HG02642 (cell line): Measurements from ENCODE around the gene SLC38A1.

Source experiments
- ATAC-seq: cut with Tn5 transposase; IDR thresholded peaks from one replicate; pipeline ENCODE4 v1.9.1; 2021; ENCODE audit warnings: mild to moderate bottlenecking; ENCODE audit not compliant: unreplicated experiment, poor library complexity

Gene SLC38A1

DNA sequence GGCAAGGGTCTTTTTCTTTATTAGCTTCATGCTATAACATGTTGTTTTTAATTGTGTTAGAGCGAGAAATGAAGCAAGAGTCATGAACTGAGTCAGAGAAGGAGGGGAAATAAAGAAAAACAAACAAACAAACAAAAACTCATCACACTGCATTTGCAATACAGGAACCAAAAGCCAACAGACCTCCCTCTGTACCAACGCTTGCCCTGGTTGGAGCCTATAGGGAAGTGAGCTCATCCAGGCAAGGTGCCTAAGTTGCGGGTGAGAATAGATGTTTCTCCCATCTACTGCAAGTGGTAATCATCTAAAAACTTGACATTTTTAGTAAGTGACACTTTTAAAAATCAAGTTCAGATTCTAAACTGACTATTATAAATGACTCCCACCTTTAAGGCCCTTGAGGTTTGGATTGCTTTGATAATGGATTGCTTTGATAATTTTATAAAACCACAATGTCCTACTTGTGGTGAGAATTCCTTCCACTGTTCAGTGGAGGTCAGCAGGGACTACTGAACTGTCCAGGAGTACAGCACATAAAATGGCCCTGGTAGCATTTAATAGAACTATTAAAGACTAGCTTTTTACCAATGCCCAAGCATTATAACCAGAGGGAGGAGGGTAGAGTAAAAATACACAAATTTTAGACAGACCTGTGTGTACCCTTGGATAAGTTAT lies 31.3 kb downstream of the SLC38A1 start:
- ATAC-seq, result no peak

GRCh38 chr12:46234000-46234399 lies 34.8 kb downstream of the SLC38A1 start:
- ATAC-seq, result no peak

DNA sequence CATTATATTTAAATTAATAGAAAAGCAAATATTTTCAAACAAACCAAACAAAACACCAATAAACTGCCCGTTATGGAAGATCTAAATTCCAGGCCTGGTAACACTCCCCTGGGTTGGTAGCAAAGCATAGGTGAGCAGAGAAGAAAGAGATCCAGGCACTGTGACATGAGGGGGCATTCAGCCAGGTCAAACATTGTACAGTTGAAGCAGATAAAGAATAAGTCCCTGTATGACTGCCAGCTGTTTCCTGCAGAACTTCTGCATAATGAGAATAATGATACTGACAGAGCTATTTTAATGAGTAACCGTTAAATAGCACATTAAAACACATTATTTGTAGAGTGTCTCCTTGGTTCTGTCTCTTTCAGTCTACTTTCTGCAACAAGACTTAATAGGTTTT lies 35.4 kb downstream of the SLC38A1 start:
- no peak for ATAC-seq

DNA sequence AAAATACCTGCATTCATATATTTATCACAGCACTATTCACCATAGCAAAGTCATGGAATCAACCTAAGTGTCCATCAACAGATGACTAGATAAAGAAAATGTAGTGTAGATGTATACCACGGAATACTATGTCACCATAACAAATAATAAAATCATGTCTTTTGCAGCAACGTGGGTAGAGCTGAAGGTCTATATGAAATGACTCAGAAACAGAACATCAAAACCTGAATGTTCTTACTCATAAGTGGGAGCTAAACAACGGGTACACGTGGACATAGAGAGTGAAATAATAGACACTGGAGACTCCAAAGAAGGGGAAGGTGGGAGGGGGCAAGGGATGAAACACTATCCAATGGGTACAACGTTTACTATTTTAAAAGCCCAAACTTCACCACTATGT lies 37.9 kb downstream of the SLC38A1 start:
- ATAC-seq, result no peak

- no peak for ATAC-seq
Measured at GRCh38 chr12:46230306-46230705, 38.5 kb downstream of the SLC38A1 start.

DNA sequence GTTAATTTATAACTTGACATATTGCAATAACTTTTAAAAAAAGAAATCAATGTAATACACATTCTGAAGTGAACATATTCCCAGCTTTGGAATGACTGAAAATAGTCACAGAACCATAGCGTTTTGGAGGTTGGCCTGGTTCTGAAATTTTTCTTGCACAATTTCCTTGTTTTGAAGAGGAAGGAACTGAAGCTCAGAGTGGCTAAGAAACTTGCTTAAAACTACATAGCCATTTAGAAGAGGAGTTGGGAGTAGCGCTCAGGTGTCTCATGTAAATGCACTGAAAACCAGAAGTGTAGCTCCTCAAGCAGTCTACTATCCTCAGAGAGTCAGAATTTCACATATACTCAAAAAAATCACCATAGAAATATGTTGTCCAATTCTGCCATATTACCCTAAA lies 41.2 kb downstream of the SLC38A1 start:
- ATAC-seq, result no peak

GRCh38 chr12:46224386-46224785 lies 44.5 kb downstream of the SLC38A1 start:
- ATAC-seq, result no peak

- no peak for ATAC-seq
Measured at GRCh38 chr12:46223047-46223446, 45.8 kb downstream of the SLC38A1 start.

DNA sequence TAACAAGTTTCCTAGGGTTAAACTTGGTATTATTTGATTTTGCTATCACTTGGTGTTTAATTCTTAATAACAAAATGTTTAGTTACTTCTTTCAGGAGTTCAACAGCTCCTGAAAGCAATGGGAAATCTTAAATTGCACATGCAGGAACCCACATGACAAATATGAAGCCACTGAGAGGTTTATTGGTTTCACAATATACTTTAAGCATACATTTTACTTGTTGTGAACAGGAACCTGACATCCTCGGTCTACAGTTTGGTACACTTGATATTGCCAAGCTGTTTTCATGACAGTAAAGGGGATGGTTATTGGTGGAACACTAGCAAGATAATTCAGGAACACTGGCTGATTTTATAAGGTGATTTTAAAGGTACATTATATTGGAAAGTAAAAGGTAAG lies 46.2 kb downstream of the SLC38A1 start:
- no peak for ATAC-seq

DNA sequence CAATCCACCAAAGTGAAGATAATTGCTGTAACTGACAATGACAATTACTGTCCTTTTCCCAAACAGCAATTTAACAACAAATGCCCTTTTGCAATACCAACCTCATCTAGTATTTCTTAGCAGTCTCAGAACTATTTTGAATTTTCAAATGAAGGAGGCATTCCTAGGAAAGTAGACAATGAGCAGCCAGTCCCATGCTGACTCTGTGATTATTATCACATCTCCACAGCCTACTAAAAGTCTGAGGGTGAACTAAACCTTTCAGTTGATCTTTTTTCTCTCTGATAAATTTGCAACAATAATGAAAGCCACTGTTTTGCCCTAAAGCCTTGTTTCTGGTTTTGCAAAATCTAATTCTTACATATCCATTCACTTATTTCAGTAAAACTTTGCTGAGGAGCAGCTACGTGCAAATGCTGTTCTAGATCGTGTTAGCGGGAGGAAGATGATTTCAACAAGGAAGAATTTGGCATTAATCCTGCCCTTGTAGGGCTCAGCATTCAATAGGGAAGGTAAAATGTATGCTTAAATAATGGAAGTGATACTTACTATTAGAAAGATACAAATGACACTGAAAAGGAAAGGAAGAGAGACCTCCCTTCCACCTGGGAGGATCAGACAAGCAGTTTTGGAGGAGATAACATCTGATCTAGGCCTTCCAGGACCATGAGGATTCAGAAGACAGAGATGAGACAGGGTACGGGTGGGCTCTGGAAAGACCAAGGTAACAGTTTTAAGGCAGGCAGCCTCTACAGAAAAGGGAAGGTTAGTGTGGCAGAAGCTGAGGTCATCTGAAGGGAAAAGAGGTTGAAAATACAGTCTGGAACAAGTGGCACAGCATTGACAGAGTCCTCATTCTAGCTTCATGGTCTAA lies 47.4 kb downstream of the SLC38A1 start:
- no peak for ATAC-seq

- ATAC-seq, result no peak
Measured at GRCh38 chr12:46219877-46220655, 48.8 kb downstream of the SLC38A1 start.

GRCh38 chr12:46219132-46219876 lies 49.5 kb downstream of the SLC38A1 start:
- no peak for ATAC-seq

DNA sequence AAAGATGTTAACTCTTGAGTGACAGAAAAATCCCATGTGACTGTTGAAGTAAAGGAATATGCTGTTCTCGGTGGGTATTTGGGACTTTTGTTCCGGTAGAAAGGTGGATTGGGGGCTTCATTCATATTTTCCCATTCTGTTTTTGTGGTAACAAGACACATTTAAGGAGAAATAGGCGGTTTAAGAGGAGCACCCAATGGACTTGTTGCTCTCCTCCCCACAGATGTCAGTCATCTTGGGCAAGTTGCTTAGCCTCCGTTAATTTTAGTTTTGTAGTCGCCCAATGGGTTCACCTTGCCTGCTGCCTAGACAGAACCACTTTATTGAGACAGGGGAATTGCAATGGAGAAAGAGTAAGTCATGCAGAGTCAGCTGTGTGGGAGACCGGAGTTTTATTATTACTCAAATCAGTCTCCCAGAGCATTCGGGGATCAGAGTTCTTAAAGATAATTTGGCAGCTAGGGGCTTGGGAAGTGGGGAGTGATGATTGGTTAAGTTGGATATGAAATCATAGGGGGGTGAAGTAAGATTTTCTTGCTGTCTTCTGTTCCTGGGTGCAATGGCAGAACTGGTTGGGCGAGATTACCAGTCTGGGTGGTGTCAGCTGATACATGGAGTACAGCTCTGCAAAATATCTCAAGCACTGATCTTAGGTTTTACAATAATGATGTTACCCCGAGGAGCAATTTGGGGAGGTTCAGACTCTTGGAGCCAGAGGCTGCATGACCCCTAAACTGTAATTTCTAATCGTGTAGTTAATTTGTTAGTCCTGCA lies 50.3 kb downstream of the SLC38A1 start:
- ATAC-seq, result no peak

- peak; percentile 70 for ATAC-seq
Measured at GRCh38 chr12:46217541-46218321, 51.1 kb downstream of the SLC38A1 start.

- ATAC-seq, result peak; percentile 68
Measured at GRCh38 chr12:46214668-46215436, 54.0 kb downstream of the SLC38A1 start.

DNA sequence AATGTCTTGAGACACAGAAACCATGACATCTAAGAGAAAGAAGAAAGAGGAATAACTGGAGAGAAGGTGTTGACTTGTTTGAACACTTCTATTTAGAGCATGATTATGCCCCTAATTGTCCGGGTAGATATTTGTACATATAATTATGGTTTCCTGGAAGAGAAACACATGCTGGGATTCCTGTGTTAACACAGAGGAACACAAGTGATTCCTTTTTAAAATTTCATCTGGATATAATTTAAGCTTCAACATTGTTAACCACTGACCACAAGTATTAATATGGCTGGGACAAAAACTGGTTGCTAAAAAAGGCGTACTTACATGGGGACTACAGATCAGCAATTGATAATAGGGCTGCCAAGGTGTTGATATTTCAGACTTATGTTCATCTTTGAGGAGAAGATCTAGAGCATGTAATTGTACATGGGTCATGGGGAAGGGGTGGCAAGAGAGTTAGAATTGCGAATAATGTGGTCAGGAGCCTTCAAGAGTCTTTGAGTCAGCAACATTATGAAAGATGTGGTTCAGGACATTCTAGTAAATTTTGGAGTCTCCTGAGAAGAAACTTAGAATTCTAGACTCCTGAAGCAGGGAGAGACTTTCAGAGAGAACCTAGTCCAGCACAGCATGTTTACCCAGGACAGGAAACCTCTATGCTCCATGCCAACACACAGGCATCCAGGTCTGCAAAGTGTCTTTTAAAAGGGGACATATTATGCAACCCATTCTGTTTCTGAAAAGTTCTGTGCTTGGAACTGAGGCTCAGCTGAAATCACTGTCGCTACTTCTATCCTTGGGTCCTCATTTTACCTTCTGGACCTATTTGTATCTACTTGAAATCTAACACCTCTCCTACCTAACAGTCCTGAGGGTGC lies 56.5 kb downstream of the SLC38A1 start:
- ATAC-seq, result no peak

GRCh38 chr12:46210873-46211439 lies 57.9 kb downstream of the SLC38A1 start:
- no peak for ATAC-seq
